K562 (cell line): ENCODE results near the gene TRDMT1. TPM values are rescaled to one million over a fixed set of nuclear protein-coding genes. Genes with fewer than 3 reads are reported as not detected.

Source experiments
- ATAC-seq: fragments of 200-7000 bp; cut with Tn5 transposase; 3 replicates; pipeline ENCODE4 v1.9.1; 2020; ENCODE audit warnings: moderate library complexity
- BruUV-seq: library from RNA; stranded (reverse); fragments of 400-500 nt; replicated peaks from 2 replicates; lab custom pipeline; 2021; lab: Mats Ljungman, UMichigan
- CTCF ChIA-PET: fragments of 300-600 bp; formaldehyde crosslinking; extraction: SDS; loops from one replicate; lab custom pipeline; 2021; ENCODE audit warnings: low intra/inter-chr PET ratio; lab: Yijun Ruan, JAX
- POLR2A ChIA-PET: fragments of 300-600, 350-650 bp; sonication (Branson Sonifier 250); formaldehyde crosslinking; extraction: SDS; loops from one replicate; lab custom pipeline; 2021; ENCODE audit warnings: antibody characterized with exemption, inconsistent platforms; lab: Yijun Ruan, JAX
- DNase-seq, 4 experiments: peaks; one replicate each; pipeline versions ENCODE4 v3.0.0 to v3.0.0-alpha.2; 2011 to 2018; ENCODE audit warnings: low spot score in 3 of 4, mixed read lengths in 3 of 4; ENCODE audit errors: extremely low read depth in 1 of 4
- FAIRE-seq: peaks from 2 replicates; lab custom pipeline; 2011; peaks lifted over from hg19 to GRCh38; lab: Jason Lieb, UNC
- H2AFZ ChIP-seq: 2 replicates; pipeline ENCODE4 v1.6.0; 2011; ENCODE audit warnings: low read depth, low read length, control low read depth, inconsistent platforms
- H3K27ac ChIP-seq: fragments of 200-600 bp; 3 replicates; pipeline ENCODE4 v1.8.0; 2011; ENCODE audit warnings: low read depth, mild to moderate bottlenecking, control low read depth, inconsistent platforms, low read length, moderate library complexity, mixed read lengths; ENCODE audit errors: extremely low read depth
- H3K27me3 ChIP-seq, 2 experiments: fragments of 300-600 bp in 1 of 2; 2 replicates in 1 of 2; 3 replicates in 1 of 2; pipeline versions ENCODE4 v1.6.0 to v1.8.0; 2011; ENCODE audit warnings: inconsistent platforms in 2 of 2, low read length in 2 of 2, mild to moderate bottlenecking in 1 of 2, mixed read lengths in 1 of 2, moderate library complexity in 1 of 2; ENCODE audit not compliant: control insufficient read depth in 2 of 2, insufficient read depth in 2 of 2
- H3K36me3 ChIP-seq: fragments of 300-600 bp; 3 replicates; pipeline ENCODE4 v1.8.0; 2011; ENCODE audit warnings: mild to moderate bottlenecking, low read length, inconsistent platforms; ENCODE audit not compliant: control insufficient read depth, insufficient read depth
- H3K4me1 ChIP-seq, 2 experiments: fragments of 200-600 bp in 1 of 2; replicated peaks in 1 of 2; 2 replicates in 1 of 2; 3 replicates in 1 of 2; pipeline versions ENCODE4 v1.5.1 to v1.8.0; 2011; ENCODE audit warnings: inconsistent platforms in 2 of 2, low read length in 2 of 2, mild to moderate bottlenecking in 1 of 2, mixed read lengths in 1 of 2, moderate library complexity in 1 of 2; ENCODE audit not compliant: control insufficient read depth in 2 of 2, insufficient read depth in 2 of 2
- H3K4me2 ChIP-seq: 2 replicates; pipeline ENCODE4 v1.6.1; 2011; ENCODE audit warnings: low read length, control low read depth, inconsistent platforms, mixed read lengths; ENCODE audit not compliant: insufficient read depth
- H3K4me3 ChIP-seq: fragments of 200-600 bp; sonication (generic), shearing (Covaris generic); 2 replicates; pipeline ENCODE4 v1.5.1; 2016; ENCODE audit warnings: control low read depth, inconsistent platforms
- H3K79me2 ChIP-seq: fragments of 200-600 bp; 3 replicates; pipeline ENCODE4 v1.8.0; 2011; ENCODE audit warnings: low read length, inconsistent platforms; ENCODE audit not compliant: control insufficient read depth, insufficient read depth
- H3K9ac ChIP-seq, 2 experiments: 2 replicates each; pipeline versions ENCODE4 v1.6.0 to v1.6.1; 2011; ENCODE audit warnings: low read depth in 2 of 2, low read length in 2 of 2, control low read depth in 1 of 2, inconsistent platforms in 1 of 2, mild to moderate bottlenecking in 1 of 2, mixed read lengths in 1 of 2; ENCODE audit not compliant: insufficient read depth in 1 of 2
- H3K9me1 ChIP-seq: one replicate; pipeline ENCODE4 v1.6.0; 2011; ENCODE audit warnings: inconsistent platforms, mild to moderate bottlenecking, low read length, moderate library complexity; ENCODE audit not compliant: control insufficient read depth, insufficient read depth
- H3K9me3 ChIP-seq: replicated peaks from 2 replicates; pipeline ENCODE4 v1.5.1; 2011; ENCODE audit warnings: low read depth, low read length, inconsistent platforms; ENCODE audit not compliant: control insufficient read depth, insufficient read depth
- H4K20me1 ChIP-seq: replicated peaks from 2 replicates; pipeline ENCODE4 v1.6.1; 2011; ENCODE audit warnings: low read length, inconsistent platforms, mixed read lengths; ENCODE audit not compliant: control insufficient read depth, insufficient read depth
- CUX1 ChIP-seq: fragments of 200-800 bp; sonication (Bioruptor generic); IDR thresholded peaks from 2 replicates; pipeline ENCODE4 v1.6.1; 2016; ENCODE audit warnings: missing genetic modification characterization, missing compliant biosample characterization
- FOSL1 ChIP-seq: fragments of 200-800 bp; sonication (Bioruptor generic); conservative IDR thresholded peaks from 2 replicates; pipeline ENCODE4 v1.6.1; 2016; ENCODE audit warnings: missing genetic modification characterization, missing compliant biosample characterization
- NR2C1 ChIP-seq, 2 experiments: fragments of 450-650 bp; IDR thresholded peaks; 2 replicates each; pipeline ENCODE4 v1.6.1; 2017; ENCODE audit warnings: mild to moderate bottlenecking in 2 of 2, antibody characterized with exemption in 1 of 2, inconsistent platforms in 1 of 2, missing compliant biosample characterization in 1 of 2, missing genetic modification characterization in 1 of 2
- NR2F6 ChIP-seq: fragments of 450-650 bp; formaldehyde crosslinking; IDR thresholded peaks from 2 replicates; pipeline ENCODE4 v1.4.0; 2020; ENCODE audit warnings: mild to moderate bottlenecking
- SAFB2 ChIP-seq: fragments of 200-400 bp; formaldehyde crosslinking; IDR thresholded peaks from 2 replicates; pipeline ENCODE4 v1.6.1; 2018; ENCODE audit warnings: borderline replicate concordance, low read length, low read depth, moderate library complexity; ENCODE audit not compliant: severe bottlenecking
- SMARCA4 ChIP-seq: fragments of 450-650 bp; IDR thresholded peaks from 2 replicates; pipeline ENCODE4 v1.6.1; 2016
- ZNF639 ChIP-seq, 2 experiments: fragments of 200-800 bp in 1 of 2; sonication (Bioruptor generic) in 1 of 2; sonication (generic) in 1 of 2; formaldehyde crosslinking in 1 of 2; IDR thresholded peaks in 1 of 2; conservative IDR thresholded peaks in 1 of 2; 2 replicates each; pipeline versions ENCODE4 v1.5.0 to v1.6.1; 2016 to 2020; ENCODE audit warnings: missing compliant biosample characterization in 1 of 2, missing genetic modification characterization in 1 of 2, missing genetic modification reagents in 1 of 2
- WGBS: fragments of 100-300 bp; shearing (Covaris generic); methylation state at CpG from one replicate; pipeline ENCODE4 v1.1.6; 2016; ENCODE audit warnings: low coverage, mixed read lengths; ENCODE audit not compliant: insufficient coverage; ENCODE audit errors: missing lambda C conversion rate; 5-methylcytosine and 5-hydroxymethylcytosine counted together
- in situ Hi-C: fragments of 300-500 bp; cut with MboI; formaldehyde crosslinking; loops from 4 replicates; pipeline ENCODE4 v1.15.0; 2018; ENCODE audit warnings: inconsistent platforms, mixed read lengths
- intact Hi-C: fragments of 100-400 bp; cut with micrococcal nuclease; formaldehyde crosslinking; loops from 2 replicates; pipeline ENCODE4 v1.14.2; 2022
- polyA plus RNA-seq, 8 experiments: library from polyadenylated mRNA; depleted of rRNA in 4 of 8; stranded (reverse) in 5 of 8; unstranded in 3 of 8; fragments of >200 nt; fragmentation: Nextera tagmentation in 2 of 8; fragmentation: Illumina TruSeq in 1 of 8; extraction: Ambion mirVana in 2 of 8; extraction: Trizol in 1 of 8; gene quantifications; 2 replicates each; pipeline versions ENCODE4 v1.2.1 to v1.2.3, GENCODE V29; 2011 to 2014; ENCODE audit warnings: inconsistent platforms in 1 of 8, missing spikeins in 1 of 8
- total RNA-seq, 7 experiments: library from RNA; depleted of rRNA in 6 of 7; stranded (reverse); fragments of >200 nt in 6 of 7; fragmentation: Illumina TruSeq in 2 of 7; extraction: Trizol in 2 of 7; gene quantifications; 2 replicates each; pipeline versions ENCODE4 v1.2.1 to v1.2.3, GENCODE V29; 2011 to 2021; ENCODE audit warnings: low replicate concordance in 1 of 7

Gene TRDMT1
- total and polyA plus RNA-seq, 9 of the 15 experiments (the other 6 are each of a cell fraction or from before 2014, with no cell fraction given) = 5.4 to 12.6 (median 9.3) TPM

- TF ChIP-seq FOSL1 (tag) = no peak
- TF ChIP-seq NR2C1 (IDR thresholded peaks at IDR 0.05) = no peak
- TF ChIP-seq NR2C1 (tag; IDR thresholded peaks at IDR 0.05) = no peak
- TF ChIP-seq NR2F6 (CRISPR knock-in tag) = no peak
- no peak for TF ChIP-seq SAFB2
- TF ChIP-seq, all 486 proteins: peak for 0
Measured at GRCh38 chr10:17190602-17191001, 10.9 kb downstream of the TRDMT1 start (continued).

GRCh38 chr10:17188644-17189172 lies 12.8 kb downstream of the TRDMT1 start:
- POLR2A ChIA-PET = interaction anchor here (1.0 kb wide), 1 partner anchor 42 kb away, joined by 3 read pairs; no protein-coding TSS in a partner anchor
- Histone ChIP-seq H3K4me1 (no peaks in the 10 kb centered on the region), H3K27me3 (no peaks in the 10 kb centered on the region), H2AFZ (no peak overlapping the region), H3K27ac (no peak overlapping the region), H3K4me2 (no peak overlapping the region), H3K36me3 (no peaks in the 10 kb centered on the region), H3K9me1 (no peaks in the 10 kb centered on the region), H3K4me3 (no peak overlapping the region), H3K79me2 (no peaks in the 10 kb centered on the region), H3K9ac (no peak overlapping the region), H4K20me1 (no peaks in the 10 kb centered on the region), H3K9me3 (no peaks in the 10 kb centered on the region; the same call in 1 of the 2 replicates)
- no peak for DNase-seq
- no peak for TF ChIP-seq SMARCA4
- TF ChIP-seq CUX1 (CRISPR knock-in tag) = no peak
- no peak for TF ChIP-seq ZNF639 (CRISPR knock-in tag; conservative IDR thresholded peaks at IDR 0.05 in 1 of 2, IDR thresholded peaks at IDR 0.05 in 1 of 2)
- no peak for ATAC-seq
- in situ Hi-C loops = no loop called here
- CTCF ChIA-PET = no interaction called here
- WGBS = 69% methylated on average over 3 of the region's 3 CpGs
- no TSS peak for BruUV-seq
- intact Hi-C loops = no loop called here
- no peak for FAIRE-seq
